ENCODE results near the gene INPP5E.

Gene INPP5E

GRCh38 chr9:136410500-136411287 lies 29.0 kb downstream of the INPP5E start, which contains the start of the genes ENTR1 and PMPCA (continued):
- TF ChIP-seq, protein P1, sequence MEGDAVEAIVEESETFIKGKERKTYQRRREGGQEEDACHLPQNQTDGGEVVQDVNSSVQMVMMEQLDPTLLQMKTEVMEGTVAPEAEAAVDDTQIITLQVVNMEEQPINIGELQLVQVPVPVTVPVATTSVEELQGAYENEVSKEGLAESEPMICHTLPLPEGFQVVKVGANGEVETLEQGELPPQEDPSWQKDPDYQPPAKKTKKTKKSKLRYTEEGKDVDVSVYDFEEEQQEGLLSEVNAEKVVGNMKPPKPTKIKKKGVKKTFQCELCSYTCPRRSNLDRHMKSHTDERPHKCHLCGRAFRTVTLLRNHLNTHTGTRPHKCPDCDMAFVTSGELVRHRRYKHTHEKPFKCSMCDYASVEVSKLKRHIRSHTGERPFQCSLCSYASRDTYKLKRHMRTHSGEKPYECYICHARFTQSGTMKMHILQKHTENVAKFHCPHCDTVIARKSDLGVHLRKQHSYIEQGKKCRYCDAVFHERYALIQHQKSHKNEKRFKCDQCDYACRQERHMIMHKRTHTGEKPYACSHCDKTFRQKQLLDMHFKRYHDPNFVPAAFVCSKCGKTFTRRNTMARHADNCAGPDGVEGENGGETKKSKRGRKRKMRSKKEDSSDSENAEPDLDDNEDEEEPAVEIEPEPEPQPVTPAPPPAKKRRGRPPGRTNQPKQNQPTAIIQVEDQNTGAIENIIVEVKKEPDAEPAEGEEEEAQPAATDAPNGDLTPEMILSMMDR (tag by site-specific recombination; IDR thresholded peaks at IDR 0.05) = no peak
- TF ChIP-seq PRDM1 (tag by site-specific recombination; IDR thresholded peaks at IDR 0.05) (no peak), PRDM4 (tag by site-specific recombination; IDR thresholded peaks at IDR 0.05) (no peak), ZNF645 (tag by site-specific recombination; IDR thresholded peaks at IDR 0.05) (no peak), ZNF785 (tag by site-specific recombination; IDR thresholded peaks at IDR 0.05) (no peak), ZNF558 (tag by site-specific recombination; IDR thresholded peaks at IDR 0.05) (no peak), ZNF391 (tag by site-specific recombination; IDR thresholded peaks at IDR 0.05; ENCODE audit: borderline replicate concordance, low read depth) (0 out of 2 replicates have a peak, but pooled peaks have one; percentile 27), ZNF157 (tag by site-specific recombination; IDR thresholded peaks at IDR 0.05) (no peak), ZBTB17 (tag by site-specific recombination; IDR thresholded peaks at IDR 0.05) (peak; percentile 66), ZNF121 (tag by site-specific recombination; IDR thresholded peaks at IDR 0.05) (peak; percentile 22; the same call in 1 of the 2 replicates), EGR2 (tag by site-specific recombination; IDR thresholded peaks at IDR 0.05; ENCODE audit: low read depth) (peak; percentile 87), ZNF2 (tag by site-specific recombination; IDR thresholded peaks at IDR 0.05) (0 out of 2 replicates have a peak, but pooled peaks have one; percentile 31), GLI4 (tag by site-specific recombination; IDR thresholded peaks at IDR 0.05) (peak; percentile 41; the same call in 1 of the 2 replicates), ZNF658 (tag by site-specific recombination; IDR thresholded peaks at IDR 0.05) (no peak), ZNF175 (tag by site-specific recombination; IDR thresholded peaks at IDR 0.05) (no peak), ZNF362 (tag by site-specific recombination; IDR thresholded peaks at IDR 0.05) (no peak), ZNF155 (tag by site-specific recombination; IDR thresholded peaks at IDR 0.05) (no peak), ZNF549 (tag by site-specific recombination; IDR thresholded peaks at IDR 0.05) (no peak), KLF7 (tag by site-specific recombination; IDR thresholded peaks at IDR 0.05; ENCODE audit: borderline replicate concordance) (peak; percentile 80; the same call in 1 of the 2 replicates), ZFP37 (tag by site-specific recombination; IDR thresholded peaks at IDR 0.05) (peak; percentile 74; the same call in 1 of the 2 replicates), ZBTB49 (tag by site-specific recombination; IDR thresholded peaks at IDR 0.05; ENCODE audit: low read depth) (no peak), IKZF3 (tag by site-specific recombination; IDR thresholded peaks at IDR 0.05) (no peak)
- TF ChIP-seq, protein P2, sequence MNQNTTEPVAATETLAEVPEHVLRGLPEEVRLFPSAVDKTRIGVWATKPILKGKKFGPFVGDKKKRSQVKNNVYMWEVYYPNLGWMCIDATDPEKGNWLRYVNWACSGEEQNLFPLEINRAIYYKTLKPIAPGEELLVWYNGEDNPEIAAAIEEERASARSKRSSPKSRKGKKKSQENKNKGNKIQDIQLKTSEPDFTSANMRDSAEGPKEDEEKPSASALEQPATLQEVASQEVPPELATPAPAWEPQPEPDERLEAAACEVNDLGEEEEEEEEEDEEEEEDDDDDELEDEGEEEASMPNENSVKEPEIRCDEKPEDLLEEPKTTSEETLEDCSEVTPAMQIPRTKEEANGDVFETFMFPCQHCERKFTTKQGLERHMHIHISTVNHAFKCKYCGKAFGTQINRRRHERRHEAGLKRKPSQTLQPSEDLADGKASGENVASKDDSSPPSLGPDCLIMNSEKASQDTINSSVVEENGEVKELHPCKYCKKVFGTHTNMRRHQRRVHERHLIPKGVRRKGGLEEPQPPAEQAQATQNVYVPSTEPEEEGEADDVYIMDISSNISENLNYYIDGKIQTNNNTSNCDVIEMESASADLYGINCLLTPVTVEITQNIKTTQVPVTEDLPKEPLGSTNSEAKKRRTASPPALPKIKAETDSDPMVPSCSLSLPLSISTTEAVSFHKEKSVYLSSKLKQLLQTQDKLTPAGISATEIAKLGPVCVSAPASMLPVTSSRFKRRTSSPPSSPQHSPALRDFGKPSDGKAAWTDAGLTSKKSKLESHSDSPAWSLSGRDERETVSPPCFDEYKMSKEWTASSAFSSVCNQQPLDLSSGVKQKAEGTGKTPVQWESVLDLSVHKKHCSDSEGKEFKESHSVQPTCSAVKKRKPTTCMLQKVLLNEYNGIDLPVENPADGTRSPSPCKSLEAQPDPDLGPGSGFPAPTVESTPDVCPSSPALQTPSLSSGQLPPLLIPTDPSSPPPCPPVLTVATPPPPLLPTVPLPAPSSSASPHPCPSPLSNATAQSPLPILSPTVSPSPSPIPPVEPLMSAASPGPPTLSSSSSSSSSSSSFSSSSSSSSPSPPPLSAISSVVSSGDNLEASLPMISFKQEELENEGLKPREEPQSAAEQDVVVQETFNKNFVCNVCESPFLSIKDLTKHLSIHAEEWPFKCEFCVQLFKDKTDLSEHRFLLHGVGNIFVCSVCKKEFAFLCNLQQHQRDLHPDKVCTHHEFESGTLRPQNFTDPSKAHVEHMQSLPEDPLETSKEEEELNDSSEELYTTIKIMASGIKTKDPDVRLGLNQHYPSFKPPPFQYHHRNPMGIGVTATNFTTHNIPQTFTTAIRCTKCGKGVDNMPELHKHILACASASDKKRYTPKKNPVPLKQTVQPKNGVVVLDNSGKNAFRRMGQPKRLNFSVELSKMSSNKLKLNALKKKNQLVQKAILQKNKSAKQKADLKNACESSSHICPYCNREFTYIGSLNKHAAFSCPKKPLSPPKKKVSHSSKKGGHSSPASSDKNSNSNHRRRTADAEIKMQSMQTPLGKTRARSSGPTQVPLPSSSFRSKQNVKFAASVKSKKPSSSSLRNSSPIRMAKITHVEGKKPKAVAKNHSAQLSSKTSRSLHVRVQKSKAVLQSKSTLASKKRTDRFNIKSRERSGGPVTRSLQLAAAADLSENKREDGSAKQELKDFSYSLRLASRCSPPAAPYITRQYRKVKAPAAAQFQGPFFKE (tag by site-specific recombination; IDR thresholded peaks at IDR 0.05; ENCODE audit: borderline replicate concordance) = no peak
- TF ChIP-seq, protein P3, sequence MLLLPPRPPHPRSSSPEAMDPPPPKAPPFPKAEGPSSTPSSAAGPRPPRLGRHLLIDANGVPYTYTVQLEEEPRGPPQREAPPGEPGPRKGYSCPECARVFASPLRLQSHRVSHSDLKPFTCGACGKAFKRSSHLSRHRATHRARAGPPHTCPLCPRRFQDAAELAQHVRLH (tag by site-specific recombination; IDR thresholded peaks at IDR 0.05) = no peak

Measured in HEK293 (cell line).